GM18870 (cell line): ENCODE data around the gene FOXL2NB.

ENCODE experiments used
- ATAC-seq: cut with Tn5 transposase; IDR thresholded peaks from one replicate; pipeline ENCODE4 v1.9.1; 2021; ENCODE audit warnings: moderate library complexity; ENCODE audit not compliant: unreplicated experiment

Gene FOXL2NB

GRCh38 chr3:138987181-138987580, 40.2 kb downstream of the FOXL2NB start:
- no peak for ATAC-seq

GRCh38 chr3:138995706-138996105, 48.7 kb downstream of the FOXL2NB start:
- ATAC-seq = no peak
